Mucosa of descending colon (tissue), 3 donors: ENCODE measurements around the gene CXCL11. TPM values are rescaled to one million over a fixed set of nuclear protein-coding genes. Genes with fewer than 3 reads are reported as not detected.
A peak's percentile ranks its signal among the peaks of the same experiment; 100 is the strongest.
"Not testable (repeated sequence)": the region's sequence is repeated elsewhere in the genome, so short reads cannot be mapped to it uniquely, and the experiment has no call there.

ENCODE experiments used
- ATAC-seq: fragments of 200-7000 bp; cut with Tn5 transposase; one replicate; pipeline ENCODE4 v1.9.1; 2020; ENCODE audit warnings: mild to moderate bottlenecking, moderate library complexity
- DNase-seq, 3 donors: peaks; one replicate each; pipeline ENCODE4 v3.0.0-alpha.2; 2020
- H3K36me3 ChIP-seq: fragments of 200-600 bp; one replicate; pipeline ENCODE4 v1.8.0; 2021; ENCODE audit warnings: low read depth, mild to moderate bottlenecking
- H3K4me1 ChIP-seq: fragments of 200-600 bp; one replicate; pipeline ENCODE4 v1.8.0; 2021; ENCODE audit warnings: low read depth, mild to moderate bottlenecking
- H3K4me3 ChIP-seq: fragments of 200-600 bp; one replicate; pipeline ENCODE4 v1.8.0; 2021; ENCODE audit warnings: mild to moderate bottlenecking
- H3K9me3 ChIP-seq: fragments of 200-600 bp; one replicate; pipeline ENCODE4 v1.8.0; 2021; ENCODE audit warnings: mild to moderate bottlenecking
- CTCF ChIP-seq: fragments of 200-600 bp; IDR thresholded peaks from one replicate; pipeline ENCODE4 v1.8.0; 2022; ENCODE audit warnings: antibody characterized with exemption, mild to moderate bottlenecking
- intact Hi-C, 2 donors: fragments of 100-400 bp; cut with DNase I in 1 of 2; cut with micrococcal nuclease in 1 of 2; formaldehyde crosslinking; loops; one replicate each; pipeline versions ENCODE4 v1.11.0 to v1.11.1; 2022; cut with DNase I, micrococcal nuclease
- total RNA-seq, 3 donors: library from RNA; stranded (reverse); fragmentation: NEBNext Ultra II Directional in 2 of 3; extraction: Animal tissue kit (Norgen Biotek cat#: 25700) in 2 of 3; gene quantifications; one replicate each; pipeline versions ENCODE4 v1.2.1 to v1.2.4, GENCODE V29; 2021 to 2023
- donor health status: DM: no; HTN: no; CAD: no; lungs with moderate emphysema.
- donor health status: DM: no; HTN: no; CAD: no.
- donor health status: DM: no; HTN: yes; CAD: no.

The CXCL11 gene
- total RNA-seq, 3 donors from 2014 or later, result 0.19 to 0.72 TPM; not detected in 1

- Histone ChIP-seq H3K9me3 (no peaks in the 10 kb centered on the region), H3K4me3 (no peak overlapping the region), H3K4me1 (peaks cover 3% of the 10 kb centered on the region), H3K36me3 (no peaks in the 10 kb centered on the region)
- intact Hi-C loops, result no loop called here
- DNase-seq (no peak), ATAC-seq (peak; percentile 89)
- TF ChIP-seq CTCF, result no peak
These were observed 19.1 kb upstream of the CXCL11 start for GRCh38 chr4:76055016-76055415.

GRCh38 chr4:76053730-76054129 lies 17.9 kb upstream of the CXCL11 start:
- ATAC-seq (peak; percentile 62), DNase-seq (no peak)
- no peaks in the 10 kb centered on the region for H3K9me3 ChIP-seq
- TF ChIP-seq CTCF, result no peak
- intact Hi-C loops, result no loop called here
- no peaks in the 10 kb centered on the region for H3K36me3 ChIP-seq
- no peak overlapping the region for H3K4me3 ChIP-seq
- H3K4me1 ChIP-seq, result peaks cover 3% of the 10 kb centered on the region

- H3K9me3 ChIP-seq, DNase-seq, intact Hi-C loops, ATAC-seq, H3K36me3 ChIP-seq, H3K4me3 ChIP-seq, H3K4me1 ChIP-seq: not testable (repeated sequence)
These were observed 14.7 kb upstream of the CXCL11 start for GRCh38 chr4:76050560-76051050.

- DNase-seq, H3K9me3 ChIP-seq, H3K4me1 ChIP-seq, H3K36me3 ChIP-seq, H3K4me3 ChIP-seq, intact Hi-C loops, ATAC-seq: not testable (repeated sequence)
These were observed 14.1 kb upstream of the CXCL11 start for GRCh38 chr4:76049860-76050416.

- intact Hi-C loops, H3K4me3 ChIP-seq, H3K4me1 ChIP-seq, ATAC-seq, H3K36me3 ChIP-seq, DNase-seq, H3K9me3 ChIP-seq: not testable (repeated sequence)
These were observed 8.8 kb upstream of the CXCL11 start for GRCh38 chr4:76044686-76045085.

- peak in 1 of 3 donors; percentile 48 for DNase-seq
- ATAC-seq, H3K9me3 ChIP-seq, intact Hi-C loops, H3K4me3 ChIP-seq, H3K4me1 ChIP-seq, H3K36me3 ChIP-seq: not testable (repeated sequence)
These were observed 7.4 kb upstream of the CXCL11 start for GRCh38 chr4:76043306-76043705.

GRCh38 chr4:76042241-76042998 lies 6.5 kb upstream of the CXCL11 start:
- H3K4me3 ChIP-seq, ATAC-seq, intact Hi-C loops, DNase-seq, H3K36me3 ChIP-seq, H3K4me1 ChIP-seq, H3K9me3 ChIP-seq: not testable (repeated sequence)

GRCh38 chr4:76036855-76037254 lies 985 bp upstream of the CXCL11 start:
- no peaks in the 10 kb centered on the region for H3K4me1 ChIP-seq
- no peaks in the 10 kb centered on the region for H3K9me3 ChIP-seq
- TF ChIP-seq CTCF, result no peak
- no peak for ATAC-seq
- H3K4me3 ChIP-seq, result no peak overlapping the region
- H3K36me3 ChIP-seq, result no peaks in the 10 kb centered on the region
- no peak for DNase-seq
- intact Hi-C loops, result no loop called here
